GM23338 (cell line): ENCODE results near the gene CDK17. TPM values are rescaled to one million over a fixed set of nuclear protein-coding genes. Genes with fewer than 3 reads are reported as not detected.

Experiments used
- ATAC-seq: fragments of 200-7000 bp; cut with Tn5 transposase; 3 replicates; pipeline ENCODE4 v1.9.1; 2020
- DNase-seq: peaks from one replicate; pipeline ENCODE4 v3.0.0-alpha.2; 2015; ENCODE audit warnings: low spot score
- H2AFZ ChIP-seq: fragments of 200-600 bp; sonication (generic); 2 replicates; pipeline ENCODE4 v1.8.0; 2016; ENCODE audit warnings: antibody characterized with exemption, mild to moderate bottlenecking, moderate library complexity
- H3F3A ChIP-seq: fragments of 200-600 bp; sonication (generic); replicated peaks from 2 replicates; pipeline ENCODE4 v1.8.0; 2017; ENCODE audit warnings: antibody characterized with exemption, mixed run types, low read depth
- H3K27ac ChIP-seq: fragments of 200-600 bp; sonication (generic); 2 replicates; pipeline ENCODE4 v1.6.1; 2016; ENCODE audit warnings: low read depth
- H3K27me3 ChIP-seq: fragments of 200-600 bp; sonication (generic); 2 replicates; pipeline ENCODE4 v1.8.0; 2016; ENCODE audit warnings: mild to moderate bottlenecking, mixed run types, moderate library complexity; ENCODE audit not compliant: insufficient read depth
- H3K36me3 ChIP-seq: fragments of 200-600 bp; sonication (generic); 2 replicates; pipeline ENCODE4 v1.8.0; 2016; ENCODE audit warnings: mild to moderate bottlenecking; ENCODE audit not compliant: insufficient read depth
- H3K4me1 ChIP-seq: fragments of 200-600 bp; sonication (generic); 2 replicates; pipeline ENCODE4 v1.8.0; 2016; ENCODE audit warnings: mild to moderate bottlenecking, moderate library complexity; ENCODE audit not compliant: insufficient read depth
- H3K4me2 ChIP-seq: fragments of 200-600 bp; sonication (generic); 2 replicates; pipeline ENCODE4 v1.7.1; 2017; ENCODE audit warnings: mixed run types
- H3K4me3 ChIP-seq: fragments of 200-600 bp; sonication (generic); 2 replicates; pipeline ENCODE4 v1.6.1; 2016; ENCODE audit warnings: mixed run types
- H3K79me2 ChIP-seq: fragments of 200-600 bp; sonication (generic); replicated peaks from 2 replicates; pipeline ENCODE4 v1.8.0; 2017; ENCODE audit warnings: mild to moderate bottlenecking; ENCODE audit not compliant: insufficient read depth
- H3K9me2 ChIP-seq: fragments of 200-600 bp; sonication (generic); 2 replicates; pipeline ENCODE4 v1.8.0; 2017; ENCODE audit not compliant: insufficient read depth
- H4K20me1 ChIP-seq: fragments of 200-600 bp; sonication (generic); replicated peaks from 2 replicates; pipeline ENCODE4 v1.8.0; 2017; ENCODE audit warnings: mild to moderate bottlenecking; ENCODE audit not compliant: insufficient read depth
- H3K27ac Mint-ChIP-seq: 2 replicates; pipeline ENCODE4 v1.8.0; 2020; ENCODE audit warnings: inconsistent platforms, mild to moderate bottlenecking, moderate library complexity, mixed read lengths
- H3K27me3 Mint-ChIP-seq: 3 replicates; pipeline ENCODE4 v1.8.0; 2022; ENCODE audit warnings: low read depth, mild to moderate bottlenecking, moderate library complexity, mixed read lengths, inconsistent platforms; ENCODE audit not compliant: insufficient read depth, poor library complexity
- H3K36me3 Mint-ChIP-seq: 3 replicates; pipeline ENCODE4 v1.8.0; 2021; ENCODE audit warnings: low read depth, mild to moderate bottlenecking, inconsistent platforms, moderate library complexity, mixed read lengths
- H3K4me1 Mint-ChIP-seq: 3 replicates; pipeline ENCODE4 v1.8.0; 2020; ENCODE audit warnings: mild to moderate bottlenecking, inconsistent platforms, mixed read lengths
- H3K4me3 Mint-ChIP-seq: 3 replicates; pipeline ENCODE4 v1.8.0; 2021; ENCODE audit warnings: moderate library complexity, mild to moderate bottlenecking, inconsistent platforms, mixed read lengths
- H3K9me3 Mint-ChIP-seq: 3 replicates; pipeline ENCODE4 v1.8.0; 2020; ENCODE audit warnings: moderate library complexity, mild to moderate bottlenecking, inconsistent platforms, mixed read lengths
- CREB1 ChIP-seq: fragments of 250-450 bp; sonication (Bioruptor Pico); IDR thresholded peaks from 2 replicates; pipeline ENCODE4 v1.5.0; 2020; ENCODE audit warnings: low read depth, mild to moderate bottlenecking, moderate library complexity
- ETS1 ChIP-seq: IDR thresholded peaks from 2 replicates; pipeline ENCODE4 v1.6.1; 2016; ENCODE audit warnings: antibody characterized with exemption
- EZH2 ChIP-seq: fragments of 200-600 bp; sonication (generic); IDR thresholded peaks from one replicate; pipeline ENCODE4 v1.8.0; 2017; ENCODE audit warnings: antibody characterized with exemption, mild to moderate bottlenecking, low read depth; ENCODE audit not compliant: unreplicated experiment
- EZH2phosphoT487 ChIP-seq: fragments of 200-600 bp; sonication (generic); IDR thresholded peaks from one replicate; pipeline ENCODE4 v1.8.1; 2018; ENCODE audit warnings: antibody characterized with exemption; ENCODE audit not compliant: unreplicated experiment
- JUNB ChIP-seq: IDR thresholded peaks from one replicate; pipeline ENCODE4 v1.6.1; 2016; ENCODE audit warnings: antibody characterized with exemption; ENCODE audit not compliant: unreplicated experiment
- NANOG ChIP-seq: IDR thresholded peaks from 2 replicates; pipeline ENCODE4 v1.6.1; 2016; ENCODE audit warnings: antibody characterized with exemption, borderline replicate concordance
- POLR2AphosphoS5 ChIP-seq: IDR thresholded peaks from 2 replicates; pipeline ENCODE4 v1.6.1; 2016; ENCODE audit warnings: antibody characterized with exemption, low read depth
- STAT1 ChIP-seq: IDR thresholded peaks from one replicate; pipeline ENCODE4 v1.6.1; 2016; ENCODE audit warnings: antibody characterized with exemption; ENCODE audit not compliant: unreplicated experiment
- ZNF114 ChIP-seq: fragments of 250-450 bp; sonication (Bioruptor Pico); IDR thresholded peaks from 2 replicates; pipeline ENCODE4 v1.5.0; 2020; ENCODE audit warnings: mild to moderate bottlenecking, moderate library complexity
- ZNF331 ChIP-seq: fragments of 250-450 bp; sonication (Bioruptor Pico); IDR thresholded peaks from 2 replicates; pipeline ENCODE4 v1.5.0; 2020; ENCODE audit warnings: low read depth, mild to moderate bottlenecking, moderate library complexity
- ZNF462 ChIP-seq: fragments of 250-450 bp; sonication (Bioruptor Pico); IDR thresholded peaks from 2 replicates; pipeline ENCODE4 v1.5.0; 2020; ENCODE audit warnings: mild to moderate bottlenecking, moderate library complexity
- polyA plus RNA-seq: library from polyadenylated mRNA; unstranded; fragments of >200 nt; fragmentation: Nextera tagmentation; extraction: Ambion mirVana; gene quantifications from 2 replicates; pipeline ENCODE4 v1.2.1, GENCODE V29; 2016
- total RNA-seq: library from RNA; depleted of rRNA; stranded (reverse); fragments of >200 nt; shearing (Covaris generic); gene quantifications from 2 replicates; pipeline ENCODE4 v1.2.3, GENCODE V29; 2014
- TF ChIP-seq, protein P1 (sequence below): IDR thresholded peaks from one replicate; pipeline ENCODE4 v1.6.1; 2018; ENCODE audit warnings: antibody characterized with exemption; ENCODE audit not compliant: unreplicated experiment
- TF ChIP-seq, protein P2 (sequence below), 2 experiments: fragments of 200-600 bp in 1 of 2; sonication (generic) in 1 of 2; conservative IDR thresholded peaks; 2 replicates each; pipeline versions ENCODE4 v1.5.1 to v1.6.1; 2016 to 2017; ENCODE audit warnings: antibody characterized with exemption in 2 of 2, low read depth in 2 of 2, mild to moderate bottlenecking in 2 of 2, moderate library complexity in 1 of 2

Gene CDK17
- total and polyA plus RNA-seq, 2 experiments from 2014 or later: 7.6 to 34.2 TPM

DNA sequence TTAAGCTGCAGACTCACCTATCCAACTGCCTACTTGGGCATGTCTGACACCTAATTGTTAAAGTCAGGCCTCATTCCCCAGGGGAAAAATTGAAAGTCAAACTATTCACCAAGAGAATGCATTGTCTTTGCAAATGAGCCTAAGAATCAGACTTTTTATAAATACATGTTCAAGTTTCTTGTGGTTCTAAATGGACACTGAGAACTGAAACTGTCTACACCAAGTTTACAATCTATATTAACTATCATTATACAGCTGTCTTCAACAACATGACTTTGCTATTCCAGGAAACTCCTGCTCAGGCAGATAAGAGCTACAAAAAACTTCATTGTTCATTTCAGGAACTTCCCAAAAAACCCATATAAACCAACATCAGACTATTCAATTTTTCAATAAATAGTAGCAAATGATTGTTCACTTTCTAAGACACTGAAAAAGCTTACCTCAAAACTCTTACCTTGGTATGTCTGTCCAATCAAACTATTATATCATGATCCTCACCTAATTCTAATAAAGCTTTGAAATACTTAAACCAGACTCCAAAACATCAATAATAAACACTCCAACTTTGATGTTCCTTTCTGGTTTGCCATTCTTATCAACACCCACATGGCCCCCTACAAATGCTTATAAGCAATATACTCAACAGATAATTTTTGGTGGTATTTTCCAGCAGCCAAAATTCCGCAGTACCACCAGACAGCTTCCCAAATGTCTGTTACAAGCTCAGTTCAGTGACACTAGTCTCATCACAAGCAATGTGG, 24.2 kb downstream of the CDK17 start:
- H3K27ac Mint-ChIP-seq: peak overlapping the region; percentile 30; the same call in 1 of the 2 replicates
- ATAC-seq: no peak

More for the DNA sequence above, 24.2 kb downstream of the CDK17 start:
- peaks cover 2% of the 10 kb centered on the region for H3K27me3 Mint-ChIP-seq
- no peak overlapping the region for H3K4me3 ChIP-seq
- no peak overlapping the region for H3K27ac ChIP-seq
- H3K27me3 ChIP-seq: no peaks in the 10 kb centered on the region
- H3K79me2 ChIP-seq: peaks cover 95% of the 10 kb centered on the region
- peaks cover 14% of the 10 kb centered on the region for H3K9me3 Mint-ChIP-seq
- no peaks in the 10 kb centered on the region for H3K9me2 ChIP-seq
- H3K4me1 Mint-ChIP-seq: peaks cover 19% of the 10 kb centered on the region
- H2AFZ ChIP-seq: no peak overlapping the region
- no peak for TF ChIP-seq STAT1
- TF ChIP-seq ZNF331 (CRISPR knock-in tag): no peak
- no peak for TF ChIP-seq POLR2AphosphoS5
- no peak for TF ChIP-seq CREB1 (CRISPR knock-in tag)
- TF ChIP-seq NANOG: no peak
- TF ChIP-seq, protein P1, sequence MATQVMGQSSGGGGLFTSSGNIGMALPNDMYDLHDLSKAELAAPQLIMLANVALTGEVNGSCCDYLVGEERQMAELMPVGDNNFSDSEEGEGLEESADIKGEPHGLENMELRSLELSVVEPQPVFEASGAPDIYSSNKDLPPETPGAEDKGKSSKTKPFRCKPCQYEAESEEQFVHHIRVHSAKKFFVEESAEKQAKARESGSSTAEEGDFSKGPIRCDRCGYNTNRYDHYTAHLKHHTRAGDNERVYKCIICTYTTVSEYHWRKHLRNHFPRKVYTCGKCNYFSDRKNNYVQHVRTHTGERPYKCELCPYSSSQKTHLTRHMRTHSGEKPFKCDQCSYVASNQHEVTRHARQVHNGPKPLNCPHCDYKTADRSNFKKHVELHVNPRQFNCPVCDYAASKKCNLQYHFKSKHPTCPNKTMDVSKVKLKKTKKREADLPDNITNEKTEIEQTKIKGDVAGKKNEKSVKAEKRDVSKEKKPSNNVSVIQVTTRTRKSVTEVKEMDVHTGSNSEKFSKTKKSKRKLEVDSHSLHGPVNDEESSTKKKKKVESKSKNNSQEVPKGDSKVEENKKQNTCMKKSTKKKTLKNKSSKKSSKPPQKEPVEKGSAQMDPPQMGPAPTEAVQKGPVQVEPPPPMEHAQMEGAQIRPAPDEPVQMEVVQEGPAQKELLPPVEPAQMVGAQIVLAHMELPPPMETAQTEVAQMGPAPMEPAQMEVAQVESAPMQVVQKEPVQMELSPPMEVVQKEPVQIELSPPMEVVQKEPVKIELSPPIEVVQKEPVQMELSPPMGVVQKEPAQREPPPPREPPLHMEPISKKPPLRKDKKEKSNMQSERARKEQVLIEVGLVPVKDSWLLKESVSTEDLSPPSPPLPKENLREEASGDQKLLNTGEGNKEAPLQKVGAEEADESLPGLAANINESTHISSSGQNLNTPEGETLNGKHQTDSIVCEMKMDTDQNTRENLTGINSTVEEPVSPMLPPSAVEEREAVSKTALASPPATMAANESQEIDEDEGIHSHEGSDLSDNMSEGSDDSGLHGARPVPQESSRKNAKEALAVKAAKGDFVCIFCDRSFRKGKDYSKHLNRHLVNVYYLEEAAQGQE: no peak
- no peak for TF ChIP-seq ETS1
- no peak for TF ChIP-seq ZNF462
- no peak for TF ChIP-seq JUNB
- no peak for TF ChIP-seq EZH2
- TF ChIP-seq, protein P2, sequence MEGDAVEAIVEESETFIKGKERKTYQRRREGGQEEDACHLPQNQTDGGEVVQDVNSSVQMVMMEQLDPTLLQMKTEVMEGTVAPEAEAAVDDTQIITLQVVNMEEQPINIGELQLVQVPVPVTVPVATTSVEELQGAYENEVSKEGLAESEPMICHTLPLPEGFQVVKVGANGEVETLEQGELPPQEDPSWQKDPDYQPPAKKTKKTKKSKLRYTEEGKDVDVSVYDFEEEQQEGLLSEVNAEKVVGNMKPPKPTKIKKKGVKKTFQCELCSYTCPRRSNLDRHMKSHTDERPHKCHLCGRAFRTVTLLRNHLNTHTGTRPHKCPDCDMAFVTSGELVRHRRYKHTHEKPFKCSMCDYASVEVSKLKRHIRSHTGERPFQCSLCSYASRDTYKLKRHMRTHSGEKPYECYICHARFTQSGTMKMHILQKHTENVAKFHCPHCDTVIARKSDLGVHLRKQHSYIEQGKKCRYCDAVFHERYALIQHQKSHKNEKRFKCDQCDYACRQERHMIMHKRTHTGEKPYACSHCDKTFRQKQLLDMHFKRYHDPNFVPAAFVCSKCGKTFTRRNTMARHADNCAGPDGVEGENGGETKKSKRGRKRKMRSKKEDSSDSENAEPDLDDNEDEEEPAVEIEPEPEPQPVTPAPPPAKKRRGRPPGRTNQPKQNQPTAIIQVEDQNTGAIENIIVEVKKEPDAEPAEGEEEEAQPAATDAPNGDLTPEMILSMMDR (conservative IDR thresholded peaks at IDR 0.05; ENCODE audit: low read depth in 2 of 2): no peak
- TF ChIP-seq EZH2phosphoT487: no peak
- no peak for TF ChIP-seq ZNF114 (CRISPR knock-in tag)
- H3K4me2 ChIP-seq: no peak overlapping the region
- H3K36me3 Mint-ChIP-seq: peaks cover 8% of the 10 kb centered on the region; the same call in 2 of the 3 replicates
- H4K20me1 ChIP-seq: no peaks in the 10 kb centered on the region; the same call in 1 of the 2 replicates
- H3F3A ChIP-seq: no peaks in the 10 kb centered on the region
- no peak for DNase-seq
- no peak overlapping the region for H3K4me3 Mint-ChIP-seq
- H3K4me1 ChIP-seq: peaks cover 23% of the 10 kb centered on the region
- H3K36me3 ChIP-seq: no peaks in the 10 kb centered on the region
